ENCODE measurements around the gene TMCC1.
"Not testable (repeated sequence)": the region's sequence is repeated elsewhere in the genome, so short reads cannot be mapped to it uniquely, and the experiment has no call there.

The TMCC1 gene

GRCh38 chr3:129641567-129642260, 251.8 kb downstream of the TMCC1 start:
- DNase-seq, result not testable (repeated sequence)

GRCh38 chr3:129640985-129641384, 252.5 kb downstream of the TMCC1 start:
- DNase-seq, result not testable (repeated sequence)

- no peak for DNase-seq
Measured at GRCh38 chr3:129638481-129638880, 255.0 kb downstream of the TMCC1 start.

- no peak for DNase-seq
Measured at GRCh38 chr3:129636082-129636481, 257.4 kb downstream of the TMCC1 start.

GRCh38 chr3:129635656-129636055, 257.9 kb downstream of the TMCC1 start:
- no peak for DNase-seq

- DNase-seq, result peak; percentile 42
Measured at GRCh38 chr3:129633751-129634481, 259.6 kb downstream of the TMCC1 start.

- DNase-seq, result no peak
Measured at GRCh38 chr3:129632977-129633376, 260.5 kb downstream of the TMCC1 start.

- no peak for DNase-seq
Measured at GRCh38 chr3:129632556-129632955, 261.0 kb downstream of the TMCC1 start.

- DNase-seq, result no peak
Measured at GRCh38 chr3:129632056-129632455, 261.5 kb downstream of the TMCC1 start.

- DNase-seq, result no peak
Measured at GRCh38 chr3:129629011-129629410, 264.5 kb downstream of the TMCC1 start.

GRCh38 chr3:129628169-129628522, 265.4 kb downstream of the TMCC1 start:
- DNase-seq, result no peak

GRCh38 chr3:129627350-129628168, 266.0 kb downstream of the TMCC1 start:
- DNase-seq, result peak; percentile 93

- DNase-seq, result peak; percentile 93
Measured at GRCh38 chr3:129626744-129627349, 266.7 kb downstream of the TMCC1 start.

GRCh38 chr3:129625072-129625874, 268.2 kb downstream of the TMCC1 start:
- no peak for DNase-seq

GRCh38 chr3:129624347-129625071, 269.0 kb downstream of the TMCC1 start:
- no peak for DNase-seq

- DNase-seq, result no peak
Measured at GRCh38 chr3:129623447-129624118, 269.9 kb downstream of the TMCC1 start.

- DNase-seq, result no peak
Measured at GRCh38 chr3:129622933-129623332, 270.6 kb downstream of the TMCC1 start.

- DNase-seq, result no peak
Measured at GRCh38 chr3:129622226-129622874, 271.2 kb downstream of the TMCC1 start.

GRCh38 chr3:129621626-129622225, 271.8 kb downstream of the TMCC1 start:
- no peak for DNase-seq
